Liver (tissue), 9 donors: ENCODE data around the gene COL1A2. TPM values are rescaled to one million over a fixed set of nuclear protein-coding genes. Genes with fewer than 3 reads are reported as not detected.

Experiments
- DNase-seq: peaks from one replicate; pipeline ENCODE4 v3.0.0-alpha.2; 2017; ENCODE audit warnings: low spot score
- H3K27ac ChIP-seq, 2 donors: one replicate each; pipeline ENCODE4 v1.7.0; 2013; ENCODE audit warnings: inconsistent platforms in 2 of 2, low read length in 2 of 2, control low read depth in 1 of 2, low read depth in 1 of 2, mild to moderate bottlenecking in 1 of 2
- H3K27me3 ChIP-seq, 4 donors: one replicate each; pipeline versions ENCODE4 v1.6.1 to v1.7.0; 2013; ENCODE audit warnings: low read length in 3 of 4, inconsistent platforms in 1 of 4, mild to moderate bottlenecking in 1 of 4, moderate library complexity in 1 of 4; ENCODE audit not compliant: control insufficient read depth in 4 of 4, insufficient read depth in 4 of 4
- H3K36me3 ChIP-seq, 4 donors: one replicate each; pipeline versions ENCODE4 v1.6.1 to v1.7.0; 2013; ENCODE audit warnings: low read length in 3 of 4, mild to moderate bottlenecking in 3 of 4, low read depth in 1 of 4, moderate library complexity in 1 of 4; ENCODE audit not compliant: control insufficient read depth in 4 of 4, insufficient read depth in 3 of 4
- H3K4me1 ChIP-seq, 4 donors: one replicate each; pipeline versions ENCODE4 v1.6.1 to v1.7.0; 2013; ENCODE audit warnings: low read length in 3 of 4, mild to moderate bottlenecking in 3 of 4, moderate library complexity in 1 of 4; ENCODE audit not compliant: control insufficient read depth in 4 of 4, insufficient read depth in 4 of 4
- H3K4me3 ChIP-seq, 3 donors: one replicate each; pipeline versions ENCODE4 v1.6.1 to v1.7.0; 2013; ENCODE audit warnings: low read length in 3 of 3, control low read depth in 1 of 3, low read depth in 1 of 3, mild to moderate bottlenecking in 1 of 3
- H3K9ac ChIP-seq, 2 donors: one replicate each; pipeline ENCODE4 v1.7.0; 2013; ENCODE audit warnings: low read length in 2 of 2, mild to moderate bottlenecking in 2 of 2, moderate library complexity in 2 of 2, control low read depth in 1 of 2, low read depth in 1 of 2
- H3K9me3 ChIP-seq, 4 donors: one replicate each; pipeline versions ENCODE4 v1.6.1 to v1.7.0; 2013; ENCODE audit warnings: low read length in 3 of 4; ENCODE audit not compliant: control insufficient read depth in 4 of 4
- ATF3 ChIP-seq: IDR thresholded peaks from 2 replicates; pipeline ENCODE4 v1.6.1; 2016; ENCODE audit warnings: antibody characterized with exemption
- EGR1 ChIP-seq, 2 donors: IDR thresholded peaks; 2 replicates each; pipeline ENCODE4 v1.6.1; 2016 to 2018; ENCODE audit warnings: antibody characterized with exemption in 2 of 2, low read depth in 2 of 2
- FOXA1 ChIP-seq: IDR thresholded peaks from 2 replicates; pipeline ENCODE4 v1.6.1; 2016; ENCODE audit warnings: antibody characterized with exemption
- FOXA2 ChIP-seq: IDR thresholded peaks from 2 replicates; pipeline ENCODE4 v1.6.1; 2016; ENCODE audit warnings: antibody characterized with exemption
- GABPA ChIP-seq, 2 donors: IDR thresholded peaks in 1 of 2; conservative IDR thresholded peaks in 1 of 2; 2 replicates each; pipeline ENCODE4 v1.6.1; 2016; ENCODE audit warnings: antibody characterized with exemption in 2 of 2, mild to moderate bottlenecking in 1 of 2, moderate library complexity in 1 of 2
- HNF4A ChIP-seq, 2 donors: conservative IDR thresholded peaks; 2 replicates each; pipeline ENCODE4 v1.6.1; 2016; ENCODE audit warnings: antibody characterized with exemption in 2 of 2, mild to moderate bottlenecking in 2 of 2
- HNF4G ChIP-seq: IDR thresholded peaks from 2 replicates; pipeline ENCODE4 v1.6.1; 2016; ENCODE audit warnings: antibody characterized with exemption
- JUND ChIP-seq, 2 donors: IDR thresholded peaks; 2 replicates each; pipeline ENCODE4 v1.6.1; 2016; ENCODE audit warnings: antibody characterized with exemption in 2 of 2
- NR2F2 ChIP-seq: IDR thresholded peaks from 2 replicates; pipeline ENCODE4 v1.6.1; 2016; ENCODE audit warnings: antibody characterized with exemption
- RAD21 ChIP-seq, 2 donors: IDR thresholded peaks; 2 replicates each; pipeline ENCODE4 v1.6.1; 2016; ENCODE audit warnings: antibody characterized with exemption in 2 of 2, mild to moderate bottlenecking in 2 of 2
- REST ChIP-seq: IDR thresholded peaks from 2 replicates; pipeline ENCODE4 v1.6.1; 2016; ENCODE audit warnings: antibody characterized with exemption, mild to moderate bottlenecking
- RXRA ChIP-seq, 2 donors: IDR thresholded peaks; 2 replicates each; pipeline ENCODE4 v1.6.1; 2017 to 2018; ENCODE audit warnings: antibody characterized with exemption in 2 of 2, mild to moderate bottlenecking in 1 of 2
- SP1 ChIP-seq: IDR thresholded peaks from 2 replicates; pipeline ENCODE4 v1.6.1; 2018; ENCODE audit warnings: antibody characterized with exemption, mild to moderate bottlenecking
- TAF1 ChIP-seq: conservative IDR thresholded peaks from 2 replicates; pipeline ENCODE4 v1.6.1; 2016; ENCODE audit warnings: antibody characterized with exemption, mild to moderate bottlenecking
- YY1 ChIP-seq: IDR thresholded peaks from 2 replicates; pipeline ENCODE4 v1.6.1; 2016; ENCODE audit warnings: antibody characterized with exemption, mild to moderate bottlenecking
- ZBTB33 ChIP-seq: IDR thresholded peaks from 2 replicates; pipeline ENCODE4 v1.6.1; 2016; ENCODE audit warnings: antibody characterized with exemption
- WGBS: extraction: QIAGEN DNeasy Blood & Tissue Kit; methylation state at CpG from one replicate; pipeline ENCODE4 v1.1.7; 2013; 5-methylcytosine and 5-hydroxymethylcytosine counted together
- polyA plus RNA-seq, 2 donors: library from polyadenylated mRNA; stranded (reverse) in 1 of 2; unstranded in 1 of 2; fragments of 200-250 nt in 1 of 2; fragments of >200 nt in 1 of 2; fragmentation: Nextera tagmentation in 1 of 2; extraction: Ambion mirVana in 1 of 2; gene quantifications; one replicate each; pipeline versions ENCODE4 v1.2.1 to v1.2.3, GENCODE V29; 2013 to 2015
- total RNA-seq, 2 donors: library from RNA; depleted of rRNA; stranded (reverse); fragments of >200 nt; gene quantifications; one replicate each; pipeline ENCODE4 v1.2.3, GENCODE V29; 2014
- TF ChIP-seq, protein P1 (sequence below): fragments of 150-350 bp; IDR thresholded peaks from 2 replicates; pipeline ENCODE4 v1.5.1; 2017; ENCODE audit warnings: improper control_type of control experiment, low read depth, low read length; ENCODE audit not compliant: missing input control
- TF ChIP-seq, protein P2 (sequence below): IDR thresholded peaks from 2 replicates; pipeline ENCODE4 v1.6.1; 2016; ENCODE audit warnings: antibody characterized with exemption
- donor health status: healthy.
- donor health status: healthy.
- donor health status: healthy.
- donor health status: healthy.
- donor health status: healthy.

COL1A2 gene
- total and polyA plus RNA-seq, 4 donors = 11.5 to 86.2 (median 42.0) TPM

DNA sequence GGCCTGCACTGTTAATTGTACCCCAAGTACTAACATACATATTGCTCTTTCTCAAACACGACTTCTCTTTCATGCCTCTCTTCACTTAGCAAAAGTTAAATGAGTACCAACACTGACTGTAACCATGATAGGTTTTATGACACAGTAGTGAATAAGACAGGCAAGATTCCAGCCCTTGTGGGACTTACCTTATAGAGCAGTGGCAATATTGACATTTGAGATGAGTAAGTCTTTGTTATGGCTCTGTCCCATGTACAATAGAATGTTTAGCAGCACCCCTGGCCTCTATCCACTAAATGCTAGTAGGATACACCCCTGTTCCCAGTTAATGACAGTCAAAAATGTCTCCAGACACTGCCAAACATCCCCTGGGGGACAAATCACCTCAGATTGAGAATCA, 11.9 kb upstream of the COL1A2 start:
- WGBS = 76% methylated on average over 1 of the region's 1 CpG
- no peak for TF ChIP-seq HNF4A (conservative IDR thresholded peaks at IDR 0.05)
- TF ChIP-seq GABPA (IDR thresholded peaks at IDR 0.05 in 1 of 2, conservative IDR thresholded peaks at IDR 0.05 in 1 of 2) = no peak
- TF ChIP-seq REST = no peak
- TF ChIP-seq JUND (IDR thresholded peaks at IDR 0.05) = no peak
- no peak for TF ChIP-seq FOXA2
- TF ChIP-seq, protein P1, sequence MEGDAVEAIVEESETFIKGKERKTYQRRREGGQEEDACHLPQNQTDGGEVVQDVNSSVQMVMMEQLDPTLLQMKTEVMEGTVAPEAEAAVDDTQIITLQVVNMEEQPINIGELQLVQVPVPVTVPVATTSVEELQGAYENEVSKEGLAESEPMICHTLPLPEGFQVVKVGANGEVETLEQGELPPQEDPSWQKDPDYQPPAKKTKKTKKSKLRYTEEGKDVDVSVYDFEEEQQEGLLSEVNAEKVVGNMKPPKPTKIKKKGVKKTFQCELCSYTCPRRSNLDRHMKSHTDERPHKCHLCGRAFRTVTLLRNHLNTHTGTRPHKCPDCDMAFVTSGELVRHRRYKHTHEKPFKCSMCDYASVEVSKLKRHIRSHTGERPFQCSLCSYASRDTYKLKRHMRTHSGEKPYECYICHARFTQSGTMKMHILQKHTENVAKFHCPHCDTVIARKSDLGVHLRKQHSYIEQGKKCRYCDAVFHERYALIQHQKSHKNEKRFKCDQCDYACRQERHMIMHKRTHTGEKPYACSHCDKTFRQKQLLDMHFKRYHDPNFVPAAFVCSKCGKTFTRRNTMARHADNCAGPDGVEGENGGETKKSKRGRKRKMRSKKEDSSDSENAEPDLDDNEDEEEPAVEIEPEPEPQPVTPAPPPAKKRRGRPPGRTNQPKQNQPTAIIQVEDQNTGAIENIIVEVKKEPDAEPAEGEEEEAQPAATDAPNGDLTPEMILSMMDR = no peak
- TF ChIP-seq NR2F2 = no peak
- TF ChIP-seq, protein P2, sequence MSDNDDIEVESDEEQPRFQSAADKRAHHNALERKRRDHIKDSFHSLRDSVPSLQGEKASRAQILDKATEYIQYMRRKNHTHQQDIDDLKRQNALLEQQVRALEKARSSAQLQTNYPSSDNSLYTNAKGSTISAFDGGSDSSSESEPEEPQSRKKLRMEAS = no peak
- no peak for TF ChIP-seq ATF3
- no peak for TF ChIP-seq HNF4G
- no peak for TF ChIP-seq SP1
- no peak for TF ChIP-seq YY1
- TF ChIP-seq ZBTB33 = no peak
- TF ChIP-seq TAF1 = no peak

DNA sequence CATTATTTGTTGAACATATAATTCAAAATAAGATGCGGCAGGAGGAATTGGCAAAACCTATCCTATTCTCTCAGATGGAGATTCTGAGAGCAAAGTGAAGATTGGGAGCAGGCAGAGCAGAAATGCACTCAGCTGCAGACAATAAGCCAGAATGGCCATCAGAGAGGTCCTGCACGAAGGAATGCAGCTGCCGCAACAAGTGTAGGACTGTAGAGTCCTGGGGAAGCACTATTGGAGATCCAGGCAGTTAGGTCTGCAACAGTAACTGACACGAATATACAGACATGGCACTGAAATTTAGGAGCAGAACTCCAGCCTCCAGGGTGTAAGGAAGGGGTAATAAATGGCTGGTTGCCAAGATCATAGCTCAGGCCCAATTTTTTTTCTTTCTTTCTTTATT, 10.4 kb upstream of the COL1A2 start:
- no peaks in the 10 kb centered on the region for H3K9me3 ChIP-seq
- DNase-seq = no peak
- H3K9ac ChIP-seq = no peak overlapping the region
- no peak overlapping the region for H3K27ac ChIP-seq
- no peaks in the 10 kb centered on the region for H3K4me1 ChIP-seq
- H3K27me3 ChIP-seq = peaks cover 0 to 3% (median 0%) of the 10 kb centered on the region in 4 donors
- no peak overlapping the region for H3K4me3 ChIP-seq
- no peaks in the 10 kb centered on the region for H3K36me3 ChIP-seq
- 78% methylated on average over 4 of the region's 4 CpGs for WGBS
- TF ChIP-seq REST = no peak
- TF ChIP-seq EGR1 (IDR thresholded peaks at IDR 0.05; ENCODE audit: low read depth in 2 of 2) = no peak
- no peak for TF ChIP-seq FOXA2
- TF ChIP-seq, protein P2 = no peak
- no peak for TF ChIP-seq NR2F2
- TF ChIP-seq SP1 = no peak
- no peak for TF ChIP-seq ATF3
- no peak for TF ChIP-seq TAF1
- TF ChIP-seq ZBTB33 = no peak
- no peak for TF ChIP-seq FOXA1
- TF ChIP-seq RXRA (IDR thresholded peaks at IDR 0.05) = no peak
- no peak for TF ChIP-seq HNF4G
- TF ChIP-seq RAD21 (IDR thresholded peaks at IDR 0.05) = no peak

More for the DNA sequence above, 11.9 kb upstream of the COL1A2 start:
- no peak for DNase-seq
- no peaks in the 10 kb centered on the region for H3K36me3 ChIP-seq
- H3K9ac ChIP-seq = no peak overlapping the region
- H3K27me3 ChIP-seq = peaks cover 0 to 3% (median 0%) of the 10 kb centered on the region in 4 donors
- no peak overlapping the region for H3K4me3 ChIP-seq
- no peaks in the 10 kb centered on the region for H3K4me1 ChIP-seq
- H3K27ac ChIP-seq = no peak overlapping the region
- H3K9me3 ChIP-seq = no peaks in the 10 kb centered on the region
